OCI-LY3 (cell line): Measurements from ENCODE around the gene WNT2.

Experiments used
- CTCF ChIP-seq: fragments of 200-600, 300-600 bp; sonication (generic); IDR thresholded peaks from 2 replicates; pipeline ENCODE4 v1.5.1; 2014; ENCODE audit warnings: antibody characterized with exemption, low read length, low read depth
- EZH2phosphoT487 ChIP-seq: fragments of 200-600 bp; shearing (Covaris generic); IDR thresholded peaks from 2 replicates; pipeline ENCODE4 v1.6.1; 2018; ENCODE audit warnings: antibody characterized with exemption, mixed run types, low read depth

GRCh38 chr7:117231047-117231359 lies 91.9 kb downstream of the WNT2 start:
- no peak for TF ChIP-seq CTCF
- no peak for TF ChIP-seq EZH2phosphoT487
